MM.1S (cell line): ENCODE measurements around the gene DNAJC17.

Source experiments
- EZH2 ChIP-seq: fragments of 300-600 bp; sonication (generic); optimal IDR thresholded peaks from 2 replicates; pipeline ENCODE3; 2017; ENCODE audit warnings: low read depth, mild to moderate bottlenecking, antibody characterized with exemption, low read length, mixed read lengths
- EZH2phosphoT487 ChIP-seq: fragments of 300-600 bp; sonication (generic); IDR thresholded peaks from 2 replicates; pipeline ENCODE4 v1.6.1; 2018; ENCODE audit warnings: antibody characterized with exemption, low read length
- TF ChIP-seq, protein P1 (sequence below): fragments of 300-600 bp; sonication (generic); IDR thresholded peaks from 2 replicates; pipeline ENCODE4 v1.5.1; 2016; ENCODE audit warnings: antibody characterized with exemption, low read length, mixed read lengths

DNA sequence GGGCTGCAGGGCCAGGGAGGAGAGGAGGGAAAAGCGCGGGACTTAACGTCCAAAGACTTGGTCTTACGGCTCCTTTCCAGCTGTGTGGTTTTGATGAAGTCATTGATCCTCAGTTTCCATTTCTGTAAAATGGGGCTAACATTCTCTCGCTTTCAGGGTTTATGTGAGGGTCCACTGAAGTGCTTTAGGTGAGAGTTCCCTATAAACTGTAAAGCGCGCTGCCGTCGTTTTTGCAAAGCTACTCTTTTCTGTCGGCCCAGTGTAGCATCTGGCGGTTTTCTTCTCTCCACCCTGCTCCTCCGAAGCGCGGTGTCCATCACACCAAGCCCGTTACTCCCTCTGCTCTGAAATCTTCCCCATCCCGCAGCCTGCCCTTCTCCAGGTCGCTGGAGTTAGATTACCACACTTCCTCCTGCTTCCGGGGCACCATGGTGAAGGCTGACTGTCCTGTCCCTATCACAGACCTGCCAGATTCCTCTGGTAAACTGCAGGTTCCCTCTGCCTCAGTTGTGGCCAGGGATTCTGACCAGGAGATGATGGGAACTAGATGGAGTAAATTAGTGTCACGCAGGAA, 702 bp upstream of the DNAJC17 start:
- TF ChIP-seq, protein P1, sequence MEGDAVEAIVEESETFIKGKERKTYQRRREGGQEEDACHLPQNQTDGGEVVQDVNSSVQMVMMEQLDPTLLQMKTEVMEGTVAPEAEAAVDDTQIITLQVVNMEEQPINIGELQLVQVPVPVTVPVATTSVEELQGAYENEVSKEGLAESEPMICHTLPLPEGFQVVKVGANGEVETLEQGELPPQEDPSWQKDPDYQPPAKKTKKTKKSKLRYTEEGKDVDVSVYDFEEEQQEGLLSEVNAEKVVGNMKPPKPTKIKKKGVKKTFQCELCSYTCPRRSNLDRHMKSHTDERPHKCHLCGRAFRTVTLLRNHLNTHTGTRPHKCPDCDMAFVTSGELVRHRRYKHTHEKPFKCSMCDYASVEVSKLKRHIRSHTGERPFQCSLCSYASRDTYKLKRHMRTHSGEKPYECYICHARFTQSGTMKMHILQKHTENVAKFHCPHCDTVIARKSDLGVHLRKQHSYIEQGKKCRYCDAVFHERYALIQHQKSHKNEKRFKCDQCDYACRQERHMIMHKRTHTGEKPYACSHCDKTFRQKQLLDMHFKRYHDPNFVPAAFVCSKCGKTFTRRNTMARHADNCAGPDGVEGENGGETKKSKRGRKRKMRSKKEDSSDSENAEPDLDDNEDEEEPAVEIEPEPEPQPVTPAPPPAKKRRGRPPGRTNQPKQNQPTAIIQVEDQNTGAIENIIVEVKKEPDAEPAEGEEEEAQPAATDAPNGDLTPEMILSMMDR, result no peak
- no peak for TF ChIP-seq EZH2phosphoT487
- TF ChIP-seq EZH2, result no peak
